K562 (cell line): ENCODE measurements around the gene IL18RAP. TPM values are rescaled to one million over a fixed set of nuclear protein-coding genes. Genes with fewer than 3 reads are reported as not detected.

Source experiments
- BRD4 ChIP-seq: fragments of 200-600 bp; sonication (generic); IDR thresholded peaks from 2 replicates; pipeline ENCODE4 v1.6.1; 2017; ENCODE audit warnings: inconsistent platforms
- DPF2 ChIP-seq: fragments of 450-650 bp; IDR thresholded peaks from 2 replicates; pipeline ENCODE4 v1.6.1; 2016
- ETV1 ChIP-seq: fragments of 450-650 bp; conservative IDR thresholded peaks from 2 replicates; pipeline ENCODE4 v1.6.1; 2016; ENCODE audit warnings: missing genetic modification characterization, control low read depth, low read depth, missing compliant biosample characterization
- HEY1 ChIP-seq: fragments of 250-450 bp; sonication (Bioruptor Pico); IDR thresholded peaks from 2 replicates; pipeline ENCODE4 v1.5.0; 2020; ENCODE audit warnings: mild to moderate bottlenecking, moderate library complexity, borderline replicate concordance
- NR1H2 ChIP-seq: sonication (generic); formaldehyde crosslinking; IDR thresholded peaks from 2 replicates; pipeline ENCODE4 v1.4.0; 2020; ENCODE audit warnings: mild to moderate bottlenecking, missing genetic modification reagents
- PHB2 ChIP-seq: fragments of 450-650 bp; IDR thresholded peaks from 2 replicates; pipeline ENCODE4 v1.6.1; 2017; ENCODE audit warnings: low read depth
- THAP12 ChIP-seq: fragments of 250-450 bp; sonication (Bioruptor Pico); IDR thresholded peaks from 2 replicates; pipeline ENCODE4 v1.9.0; 2021; ENCODE audit warnings: mild to moderate bottlenecking, inconsistent platforms
- TSHZ1 ChIP-seq: fragments of 250-450 bp; sonication (Bioruptor Pico); IDR thresholded peaks from 2 replicates; pipeline ENCODE4 v1.4.0; 2020; ENCODE audit warnings: mild to moderate bottlenecking, moderate library complexity
- ZNF592 ChIP-seq: fragments of 450-650 bp; IDR thresholded peaks from 2 replicates; pipeline ENCODE4 v1.6.1; 2017; ENCODE audit warnings: antibody characterized with exemption, mild to moderate bottlenecking
- ZNF609 ChIP-seq: sonication (generic); formaldehyde crosslinking; IDR thresholded peaks from 2 replicates; pipeline ENCODE4 v1.8.1; 2023; ENCODE audit warnings: missing genetic modification reagents, mild to moderate bottlenecking, borderline replicate concordance
- polyA plus RNA-seq, 8 experiments: library from polyadenylated mRNA; depleted of rRNA in 4 of 8; stranded (reverse) in 5 of 8; unstranded in 3 of 8; fragments of >200 nt; fragmentation: Nextera tagmentation in 2 of 8; fragmentation: Illumina TruSeq in 1 of 8; extraction: Ambion mirVana in 2 of 8; extraction: Trizol in 1 of 8; gene quantifications; 2 replicates each; pipeline versions ENCODE4 v1.2.1 to v1.2.3, GENCODE V29; 2011 to 2014; ENCODE audit warnings: inconsistent platforms in 1 of 8, missing spikeins in 1 of 8
- total RNA-seq, 7 experiments: library from RNA; depleted of rRNA in 6 of 7; stranded (reverse); fragments of >200 nt in 6 of 7; fragmentation: Illumina TruSeq in 2 of 7; extraction: Trizol in 2 of 7; gene quantifications; 2 replicates each; pipeline versions ENCODE4 v1.2.1 to v1.2.3, GENCODE V29; 2011 to 2021; ENCODE audit warnings: low replicate concordance in 1 of 7

IL18RAP gene
- total and polyA plus RNA-seq, 9 of the 15 experiments (the other 6 are each of a cell fraction or from before 2014, with no cell fraction given), result 1.1 to 20.5 (median 5.8) TPM

- no peak for TF ChIP-seq ZNF609 (CRISPR knock-in tag)
- peak; percentile 25; the same call in 1 of the 2 replicates for TF ChIP-seq ETV1 (tag)
- peak; percentile 53; the same call in 1 of the 2 replicates for TF ChIP-seq ZNF592
- TF ChIP-seq HEY1 (CRISPR knock-in tag), result 0 out of 2 replicates have a peak, but pooled peaks have one; percentile 34
- TF ChIP-seq PHB2, result no peak
- no peak for TF ChIP-seq THAP12 (CRISPR knock-in tag)
- TF ChIP-seq NR1H2 (CRISPR knock-in tag), result no peak
- peak; percentile 46; the same call in 1 of the 2 replicates for TF ChIP-seq DPF2
- no peak for TF ChIP-seq BRD4
- TF ChIP-seq TSHZ1, result no peak
Measured at GRCh38 chr2:102421890-102422759, 835 bp upstream of the IL18RAP start (continued).
